ENCODE data around the gene TAP2. TPM values are rescaled to one million over a fixed set of nuclear protein-coding genes. Genes with fewer than 3 reads are reported as not detected.

The TAP2 gene
- total and polyA plus RNA-seq, 10 of the 15 experiments (the other 5 are each of a cell fraction or from before 2014, with no cell fraction given), result 5.3 to 77.2 (median 35.3) TPM

- TF ChIP-seq ZNF384 (IDR thresholded peaks at IDR 0.05; ENCODE audit: borderline replicate concordance, low read depth, low read length) (no peak; the same call in 1 of the 2 replicates), MEF2A (IDR thresholded peaks at IDR 0.05; ENCODE audit: insufficient read depth, low read depth, low read length) (0 out of 2 replicates have a peak, but pooled peaks have one; percentile 29), ZNF687 (IDR thresholded peaks at IDR 0.05) (peak; percentile 79), STAT1 (conservative IDR thresholded peaks at IDR 0.05) (0 out of 2 replicates have a peak, but pooled peaks have one; percentile 66), ZBED1 (IDR thresholded peaks at IDR 0.05; ENCODE audit: borderline replicate concordance) (no peak), NBN (IDR thresholded peaks at IDR 0.05) (peak; percentile 56; the same call in 1 of the 2 replicates), NR2C2 (IDR thresholded peaks at IDR 0.05; ENCODE audit: borderline replicate concordance, control insufficient read depth, insufficient read length, low read depth) (no peak), RB1 (IDR thresholded peaks at IDR 0.05; ENCODE audit: borderline replicate concordance) (peak; percentile 79; the same call in 1 of the 2 replicates), STAT3 (IDR thresholded peaks at IDR 0.05; ENCODE audit: low read depth, low read length) (no peak), SKIL (IDR thresholded peaks at IDR 0.05; ENCODE audit: low read depth, poor library complexity, severe bottlenecking) (peak; percentile 26), BRCA1 (IDR thresholded peaks at IDR 0.05; ENCODE audit: low read depth, low read length) (no peak), CBX5 (IDR thresholded peaks at IDR 0.05; ENCODE audit: low read depth) (no peak), SRF (IDR thresholded peaks at IDR 0.05; ENCODE audit: low read depth in 2 of 2, low read length in 2 of 2) (peak in 1 of 2 experiments; percentile 41; a peak in 1 of 4 replicates), HCFC1 (IDR thresholded peaks at IDR 0.05; ENCODE audit: low read length) (peak; percentile 41), BMI1 (IDR thresholded peaks at IDR 0.05; ENCODE audit: borderline replicate concordance) (no peak), IRF4 (IDR thresholded peaks at IDR 0.05; ENCODE audit: low read depth, low read length) (0 out of 2 replicates have a peak, but pooled peaks have one; percentile 34), EZH2 (IDR thresholded peaks at IDR 0.05; ENCODE audit: borderline replicate concordance, control insufficient read depth, low read depth, low read length) (no peak), IKZF1 (conservative IDR thresholded peaks at IDR 0.05) (peak; percentile 75), RELA (IDR thresholded peaks at IDR 0.05; ENCODE audit: borderline replicate concordance, partially characterized antibody) (peak; percentile 84), USF1 (IDR thresholded peaks at IDR 0.05; ENCODE audit: borderline replicate concordance, extremely low read length, insufficient read depth, low read depth, low read length) (no peak)
Measured at GRCh38 chr6:32838114-32838958, at the start of gene TAP2 (continued).

All from GM12878 (cell line).